ENCODE results near the gene ZNF335. TPM values are rescaled to one million over a fixed set of nuclear protein-coding genes. Genes with fewer than 3 reads are reported as not detected.
"Not testable (repeated sequence)": the region's sequence is repeated elsewhere in the genome, so short reads cannot be mapped to it uniquely, and the experiment has no call there.

Gene ZNF335
- total RNA-seq, 1 donor from 2014 or later = 19.1 TPM

DNA sequence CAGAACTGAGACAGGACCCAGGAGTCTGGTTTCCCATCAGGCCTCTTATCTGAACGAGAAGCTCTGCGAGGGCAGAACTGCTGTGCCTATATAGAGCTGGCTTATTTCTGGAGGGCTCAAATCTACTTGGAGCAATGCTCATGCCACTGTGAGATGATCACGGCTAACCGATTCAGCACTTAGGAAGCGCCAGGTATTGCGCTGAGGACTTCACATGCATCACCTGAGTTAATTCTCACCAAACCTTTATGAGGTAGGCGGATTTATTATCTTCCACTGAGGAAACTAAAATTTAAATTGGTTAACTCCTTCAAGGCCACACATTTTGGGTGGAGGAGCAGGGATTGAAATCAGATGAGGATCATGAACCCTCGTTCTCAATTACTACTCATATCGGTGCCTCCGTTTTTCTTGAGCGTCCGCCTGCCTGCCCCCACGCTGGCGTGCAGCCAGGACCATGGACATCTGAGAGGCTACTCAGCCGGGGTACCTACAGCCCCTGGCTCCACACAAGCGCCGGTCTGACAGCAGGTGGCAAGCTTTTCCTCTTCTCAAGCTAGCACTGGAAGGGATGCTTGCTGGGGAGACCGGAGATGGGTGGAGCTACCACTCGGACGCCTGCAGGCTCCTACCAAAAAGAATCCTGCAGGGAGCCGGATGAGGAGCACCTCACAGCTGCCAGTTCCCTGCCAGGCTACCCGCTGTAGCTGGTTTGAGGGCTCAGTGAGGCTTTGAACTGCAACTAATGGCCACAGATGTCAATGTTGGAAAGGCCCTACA lies 38.5 kb downstream of the ZNF335 start:
- Histone ChIP-seq H3K9me3 (no peaks in the 10 kb centered on the region), H3K27me3 (no peaks in the 10 kb centered on the region), H3K4me1 (peaks cover 14% of the 10 kb centered on the region), H3K27ac (peak overlapping the region; percentile 100), H3K36me3 (peaks cover 14% of the 10 kb centered on the region), H3K4me3 (peak overlapping the region; percentile 99)
- intact Hi-C loops (cut with DNase I) = no loop called here
- peak; percentile 52 for ATAC-seq
- peak; percentile 80 for DNase-seq
- peak; percentile 38 for TF ChIP-seq CTCF (IDR thresholded peaks at IDR 0.05)

- H3K4me3 ChIP-seq; H3K27me3 ChIP-seq; H3K9me3 ChIP-seq; H3K36me3 ChIP-seq; H3K27ac ChIP-seq; intact Hi-C loops (cut with DNase I); ATAC-seq; DNase-seq: not testable (repeated sequence)
- peaks cover 13% of the 10 kb centered on the region for H3K4me1 ChIP-seq
Measured at GRCh38 chr20:45931680-45932079, 40.3 kb downstream of the ZNF335 start.

DNA sequence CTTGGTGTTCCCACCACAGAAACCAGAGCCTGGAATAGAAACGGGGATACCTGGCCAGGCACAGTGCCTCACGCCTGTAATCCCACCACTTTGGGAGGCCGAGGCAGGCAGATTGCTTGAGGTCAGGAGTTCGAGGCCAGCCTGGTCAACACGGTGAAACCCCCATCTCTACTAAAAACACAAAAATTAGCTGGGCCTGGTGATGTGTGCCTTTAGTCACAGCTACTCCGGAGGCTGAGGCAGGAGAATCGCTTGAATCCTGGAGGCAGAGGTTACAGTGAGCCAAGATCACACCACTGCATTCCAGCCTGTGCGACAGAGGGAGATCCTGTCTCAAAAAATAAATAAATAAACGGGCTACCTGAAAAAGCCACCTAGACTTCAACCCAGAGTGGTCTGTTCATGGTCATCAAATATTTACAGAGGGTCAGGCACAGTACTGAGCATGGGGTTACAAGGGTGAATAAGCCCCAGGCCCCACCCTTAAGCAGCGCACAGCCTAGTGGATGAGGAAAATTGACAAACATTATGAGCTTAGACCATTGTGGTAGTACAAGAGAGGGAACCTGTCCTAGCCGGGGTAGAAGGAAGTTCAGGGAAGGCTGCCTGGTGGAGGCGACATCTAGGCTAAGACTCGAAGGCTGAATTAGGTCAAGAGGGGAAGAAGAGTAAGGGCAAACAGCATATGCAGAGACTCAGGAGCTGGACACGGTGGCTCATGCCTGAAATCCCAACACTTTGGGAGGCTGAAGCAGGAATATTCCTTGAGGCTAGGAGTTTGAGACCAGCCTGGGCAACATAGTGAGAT lies 44.7 kb downstream of the ZNF335 start:
- H3K27ac ChIP-seq = no peak overlapping the region
- no peak for TF ChIP-seq CTCF (IDR thresholded peaks at IDR 0.05)
- intact Hi-C loops (cut with DNase I) = no loop called here
- no peaks in the 10 kb centered on the region for H3K27me3 ChIP-seq
- no peak for DNase-seq
- peaks cover 9% of the 10 kb centered on the region for H3K4me1 ChIP-seq
- no peaks in the 10 kb centered on the region for H3K9me3 ChIP-seq
- H3K4me3 ChIP-seq = no peak overlapping the region
- peak; percentile 29 for ATAC-seq
- H3K36me3 ChIP-seq = no peaks in the 10 kb centered on the region

DNA sequence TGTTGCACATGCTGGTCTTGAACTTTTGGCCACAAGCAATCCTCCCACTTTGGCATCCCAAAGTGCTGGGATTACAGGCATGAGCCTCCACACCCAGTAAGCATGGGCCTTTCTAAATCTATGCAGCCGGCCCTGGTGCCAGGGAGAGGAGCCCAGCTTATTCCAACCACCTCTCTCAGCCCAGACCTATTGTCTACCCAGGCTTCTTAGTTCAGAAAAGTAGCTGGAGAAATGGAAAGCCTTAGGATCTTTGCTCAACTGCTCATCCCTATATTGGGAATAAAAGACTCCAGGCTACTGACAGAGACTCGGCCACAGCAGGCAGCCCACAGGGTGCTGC lies 45.3 kb downstream of the ZNF335 start:
- Histone ChIP-seq H3K9me3 (no peaks in the 10 kb centered on the region), H3K27me3 (no peaks in the 10 kb centered on the region), H3K4me1 (peaks cover 9% of the 10 kb centered on the region), H3K36me3 (no peaks in the 10 kb centered on the region), H3K4me3 (no peak overlapping the region), H3K27ac (no peak overlapping the region)
- ATAC-seq (no peak), DNase-seq (no peak)
- no peak for TF ChIP-seq CTCF (IDR thresholded peaks at IDR 0.05)
- intact Hi-C loops (cut with DNase I) = no loop called here

DNA sequence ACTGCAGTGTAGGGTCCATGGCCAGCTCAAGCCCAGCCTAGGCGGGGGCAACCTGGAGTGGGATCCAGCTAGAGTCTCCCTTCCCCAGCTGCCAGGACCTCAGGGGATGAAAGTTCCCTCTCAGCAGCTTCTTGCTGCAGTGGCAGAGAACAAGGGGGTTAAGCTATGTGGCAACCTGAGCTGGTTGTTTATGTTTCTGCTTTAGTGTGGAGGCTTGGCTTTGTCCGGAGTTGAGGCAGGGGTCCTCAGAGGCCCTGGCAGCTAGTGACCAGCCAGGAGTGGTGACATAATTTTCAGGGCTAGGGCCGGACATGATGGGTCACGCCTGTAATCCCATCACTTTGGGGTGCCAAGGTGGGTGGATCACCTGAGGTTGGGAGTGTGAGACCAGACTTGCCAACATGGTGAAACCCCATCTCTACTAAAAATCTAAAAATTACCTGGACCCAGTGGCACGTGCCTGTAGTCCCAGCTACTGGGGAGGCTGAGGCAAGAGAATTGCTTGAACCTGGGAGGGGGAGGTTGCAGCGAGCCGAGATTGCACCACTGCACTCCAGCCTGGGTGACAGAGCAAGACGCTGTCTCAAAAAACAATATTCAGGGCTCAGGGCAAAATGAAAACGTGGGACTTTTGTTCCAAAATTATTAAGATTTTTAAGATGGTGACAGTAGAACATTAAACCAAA lies 46.0 kb downstream of the ZNF335 start:
- intact Hi-C loops (cut with DNase I) = no loop called here
- H3K4me3 ChIP-seq = no peak overlapping the region
- TF ChIP-seq CTCF (IDR thresholded peaks at IDR 0.05) = no peak

More for the DNA sequence above, 46.0 kb downstream of the ZNF335 start:
- H3K27me3 ChIP-seq = no peaks in the 10 kb centered on the region
- DNase-seq (no peak), ATAC-seq (no peak)
- H3K9me3 ChIP-seq = no peaks in the 10 kb centered on the region
- H3K27ac ChIP-seq = no peak overlapping the region
- peaks cover 10% of the 10 kb centered on the region for H3K4me1 ChIP-seq
- no peaks in the 10 kb centered on the region for H3K36me3 ChIP-seq

Data from upper lobe of right lung (tissue), 1 donor.